Stimulated activated CD4-positive, alpha-beta T cell treated with anti-CD3 and anti-CD28 coated beads, Interleukin-12 subunit alpha, Interleukin-12 subunit beta, amount 100 ng/mL, for 4 hours (primary cell): ENCODE data around the gene RASA2.

ENCODE experiments used
- DNase-seq: peaks from one replicate; pipeline ENCODE4 v3.0.0-alpha.2; 2020

RASA2 gene

GRCh38 chr3:141651409-141651808 is 164.6 kb downstream of the RASA2 start:
- DNase-seq: no peak

DNA sequence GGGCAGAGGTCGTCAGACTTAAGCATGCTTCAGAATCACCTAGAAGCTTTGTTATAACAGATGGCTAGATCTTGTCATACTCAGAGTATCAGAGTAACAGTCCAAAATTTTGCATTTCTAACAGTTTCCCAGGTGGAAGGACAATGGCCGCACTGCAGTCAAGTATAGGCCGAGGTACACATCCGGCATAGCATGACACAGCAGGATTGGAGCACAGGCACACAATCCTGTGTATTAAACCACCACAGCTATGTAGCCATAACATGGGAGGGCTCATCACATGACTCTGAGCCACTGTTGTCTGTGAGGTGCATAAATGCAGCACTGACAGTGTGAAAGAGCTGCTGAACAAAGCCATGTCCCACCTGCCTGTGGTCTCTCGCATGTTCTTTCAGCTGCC is 165.5 kb downstream of the RASA2 start:
- DNase-seq: no peak

- DNase-seq: no peak
These were observed 167.0 kb downstream of the RASA2 start for GRCh38 chr3:141653847-141654246.

DNA sequence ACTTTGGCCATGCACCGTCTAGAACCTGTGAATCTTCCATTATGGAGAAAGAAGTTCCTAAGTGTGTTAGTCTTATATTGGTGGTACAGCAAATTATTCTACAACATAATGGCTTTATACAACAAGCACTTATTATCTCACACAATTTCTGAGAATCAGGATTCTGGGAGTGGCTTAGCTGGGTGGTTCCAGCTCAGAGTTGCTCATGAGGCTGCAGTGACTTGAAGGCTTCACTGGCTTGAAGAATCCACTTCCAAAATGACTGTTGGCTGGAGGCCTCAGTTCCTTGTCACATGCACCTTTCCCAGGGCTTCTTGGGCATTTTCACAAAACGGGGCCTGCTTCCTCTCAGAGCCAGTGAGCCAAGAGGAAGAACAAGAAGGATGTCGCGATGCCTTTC is 169.0 kb downstream of the RASA2 start:
- DNase-seq: no peak

GRCh38 chr3:141656771-141657170 is 169.9 kb downstream of the RASA2 start:
- no peak for DNase-seq

- DNase-seq: no peak
These were observed 170.7 kb downstream of the RASA2 start for GRCh38 chr3:141657516-141657915.

DNA sequence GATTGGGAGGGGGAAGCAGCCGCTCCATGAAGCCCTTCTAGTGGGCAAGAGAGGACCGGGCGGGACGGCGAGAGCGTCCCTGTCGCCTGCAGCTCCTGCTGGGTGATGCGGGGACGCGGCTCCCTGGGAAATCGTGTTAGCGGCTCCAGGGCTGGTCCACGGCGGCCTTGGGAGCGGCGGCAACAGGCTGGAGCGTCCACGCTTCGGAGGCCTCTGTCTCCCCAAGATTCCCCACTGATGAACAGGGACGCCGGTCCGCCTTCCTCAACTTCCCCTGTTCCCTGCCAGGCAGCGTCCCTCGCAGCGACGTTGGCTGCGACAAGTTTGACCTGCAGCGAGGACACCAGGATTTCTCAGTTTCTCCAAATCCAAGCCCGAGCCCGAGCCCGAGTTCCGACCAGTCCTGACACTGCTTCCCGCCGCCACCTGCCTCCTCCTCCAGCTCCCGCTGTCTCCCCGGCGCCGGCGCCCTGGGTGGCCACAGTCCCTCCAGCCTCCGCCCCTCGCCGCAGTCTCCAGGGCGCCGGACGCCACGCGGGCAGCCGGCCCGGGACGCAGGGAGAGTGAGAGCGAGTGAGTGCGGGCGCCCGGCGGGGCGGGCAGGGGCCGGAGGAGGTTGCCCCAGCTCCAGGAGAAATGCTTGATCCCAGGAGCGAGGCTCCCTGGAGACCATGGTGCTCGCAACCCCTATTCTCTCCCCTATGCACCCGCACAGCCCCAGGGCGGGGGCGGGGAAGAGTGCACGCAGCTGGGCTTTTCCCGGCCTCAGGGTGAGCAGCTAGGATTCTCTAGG is 173.2 kb downstream of the RASA2 start:
- no peak for DNase-seq

DNA sequence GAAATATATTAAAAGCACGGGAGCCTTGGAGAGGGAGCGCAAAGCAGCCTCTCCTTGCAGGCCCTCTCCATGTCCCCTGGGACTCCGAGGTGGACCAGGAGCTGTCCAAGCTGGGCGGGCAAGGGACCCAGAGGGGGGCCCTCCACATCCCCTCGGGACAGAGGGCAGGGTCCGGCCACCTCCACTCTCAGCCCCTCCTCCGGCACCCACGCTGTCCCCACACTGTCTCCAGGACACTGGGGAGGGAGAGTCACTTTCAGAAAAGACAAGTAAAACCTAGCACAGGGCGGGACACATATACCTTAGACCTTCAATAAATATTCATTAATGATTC is 173.8 kb downstream of the RASA2 start:
- DNase-seq: no peak

GRCh38 chr3:141661229-141662196 is 174.7 kb downstream of the RASA2 start:
- no peak for DNase-seq

DNA sequence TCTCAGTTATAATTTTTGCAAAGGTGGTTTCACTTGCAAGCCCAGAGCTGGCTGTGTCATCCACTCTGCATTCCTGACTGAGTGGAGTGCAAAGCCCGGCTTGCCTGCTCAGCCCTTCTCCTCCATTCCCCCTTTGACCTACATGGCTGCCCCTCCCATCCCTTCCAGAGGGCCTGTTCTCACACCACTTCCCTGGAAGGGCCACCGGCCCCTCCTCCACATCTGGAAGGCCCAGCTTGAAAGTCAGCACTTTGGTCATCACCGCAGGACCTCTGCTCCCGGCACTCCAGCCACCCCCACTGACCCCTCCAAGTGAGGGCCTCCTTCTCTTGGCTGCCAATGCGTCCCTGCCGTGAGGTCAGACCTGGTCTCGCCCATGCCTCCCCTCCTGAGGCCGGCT is 177.2 kb downstream of the RASA2 start:
- DNase-seq: no peak
